ENCODE data around the gene DOK5.

Gene DOK5

DNA sequence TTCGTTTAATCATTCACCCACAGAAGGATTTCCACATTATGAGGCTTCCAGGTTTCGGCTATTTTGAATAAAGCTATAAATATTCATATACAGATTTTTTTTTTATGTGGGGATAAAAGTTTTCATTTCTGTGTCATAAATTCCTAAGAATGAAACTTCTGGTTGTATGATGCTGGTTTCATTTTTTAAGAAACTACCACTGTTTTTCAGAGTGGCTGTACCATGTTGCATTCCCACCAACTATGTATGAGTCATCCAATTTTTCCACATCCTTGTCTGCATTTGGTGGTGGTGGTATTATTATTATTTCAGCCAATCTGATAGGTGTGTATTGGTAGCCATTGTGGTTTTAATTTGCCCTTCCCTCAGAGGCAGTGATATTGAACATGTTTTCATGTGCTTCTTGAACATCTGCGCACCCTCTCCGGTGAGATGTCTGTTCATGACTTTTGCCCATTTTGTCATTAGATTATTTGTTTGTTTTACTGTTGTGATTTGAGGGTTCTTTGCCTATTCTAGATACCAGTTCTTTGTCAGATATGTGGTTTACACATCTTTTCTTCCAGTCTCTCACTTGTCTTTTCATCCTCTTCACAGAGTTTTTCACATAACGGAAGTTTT lies 75.5 kb downstream of the DOK5 start:
- TF ChIP-seq TAF1 (IDR thresholded peaks at IDR 0.05; ENCODE audit: low read depth) (no peak), TEAD4 (IDR thresholded peaks at IDR 0.05) (no peak), CREB1 (IDR thresholded peaks at IDR 0.05; ENCODE audit: low read depth) (no peak), ZBTB7A (IDR thresholded peaks at IDR 0.05; ENCODE audit: low read depth) (no peak), TCF12 (IDR thresholded peaks at IDR 0.05; ENCODE audit: low read depth) (no peak), RAD21 (IDR thresholded peaks at IDR 0.05; ENCODE audit: low read depth) (no peak), CEBPB (IDR thresholded peaks at IDR 0.05) (no peak)
- TF ChIP-seq, protein P1, sequence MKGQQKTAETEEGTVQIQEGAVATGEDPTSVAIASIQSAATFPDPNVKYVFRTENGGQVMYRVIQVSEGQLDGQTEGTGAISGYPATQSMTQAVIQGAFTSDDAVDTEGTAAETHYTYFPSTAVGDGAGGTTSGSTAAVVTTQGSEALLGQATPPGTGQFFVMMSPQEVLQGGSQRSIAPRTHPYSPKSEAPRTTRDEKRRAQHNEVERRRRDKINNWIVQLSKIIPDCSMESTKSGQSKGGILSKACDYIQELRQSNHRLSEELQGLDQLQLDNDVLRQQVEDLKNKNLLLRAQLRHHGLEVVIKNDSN (IDR thresholded peaks at IDR 0.05), result no peak
- TF ChIP-seq, protein P2, sequence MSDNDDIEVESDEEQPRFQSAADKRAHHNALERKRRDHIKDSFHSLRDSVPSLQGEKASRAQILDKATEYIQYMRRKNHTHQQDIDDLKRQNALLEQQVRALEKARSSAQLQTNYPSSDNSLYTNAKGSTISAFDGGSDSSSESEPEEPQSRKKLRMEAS (IDR thresholded peaks at IDR 0.05), result no peak
- TF ChIP-seq, protein P3, sequence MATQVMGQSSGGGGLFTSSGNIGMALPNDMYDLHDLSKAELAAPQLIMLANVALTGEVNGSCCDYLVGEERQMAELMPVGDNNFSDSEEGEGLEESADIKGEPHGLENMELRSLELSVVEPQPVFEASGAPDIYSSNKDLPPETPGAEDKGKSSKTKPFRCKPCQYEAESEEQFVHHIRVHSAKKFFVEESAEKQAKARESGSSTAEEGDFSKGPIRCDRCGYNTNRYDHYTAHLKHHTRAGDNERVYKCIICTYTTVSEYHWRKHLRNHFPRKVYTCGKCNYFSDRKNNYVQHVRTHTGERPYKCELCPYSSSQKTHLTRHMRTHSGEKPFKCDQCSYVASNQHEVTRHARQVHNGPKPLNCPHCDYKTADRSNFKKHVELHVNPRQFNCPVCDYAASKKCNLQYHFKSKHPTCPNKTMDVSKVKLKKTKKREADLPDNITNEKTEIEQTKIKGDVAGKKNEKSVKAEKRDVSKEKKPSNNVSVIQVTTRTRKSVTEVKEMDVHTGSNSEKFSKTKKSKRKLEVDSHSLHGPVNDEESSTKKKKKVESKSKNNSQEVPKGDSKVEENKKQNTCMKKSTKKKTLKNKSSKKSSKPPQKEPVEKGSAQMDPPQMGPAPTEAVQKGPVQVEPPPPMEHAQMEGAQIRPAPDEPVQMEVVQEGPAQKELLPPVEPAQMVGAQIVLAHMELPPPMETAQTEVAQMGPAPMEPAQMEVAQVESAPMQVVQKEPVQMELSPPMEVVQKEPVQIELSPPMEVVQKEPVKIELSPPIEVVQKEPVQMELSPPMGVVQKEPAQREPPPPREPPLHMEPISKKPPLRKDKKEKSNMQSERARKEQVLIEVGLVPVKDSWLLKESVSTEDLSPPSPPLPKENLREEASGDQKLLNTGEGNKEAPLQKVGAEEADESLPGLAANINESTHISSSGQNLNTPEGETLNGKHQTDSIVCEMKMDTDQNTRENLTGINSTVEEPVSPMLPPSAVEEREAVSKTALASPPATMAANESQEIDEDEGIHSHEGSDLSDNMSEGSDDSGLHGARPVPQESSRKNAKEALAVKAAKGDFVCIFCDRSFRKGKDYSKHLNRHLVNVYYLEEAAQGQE (IDR thresholded peaks at IDR 0.05; ENCODE audit: low read depth), result no peak

DNA sequence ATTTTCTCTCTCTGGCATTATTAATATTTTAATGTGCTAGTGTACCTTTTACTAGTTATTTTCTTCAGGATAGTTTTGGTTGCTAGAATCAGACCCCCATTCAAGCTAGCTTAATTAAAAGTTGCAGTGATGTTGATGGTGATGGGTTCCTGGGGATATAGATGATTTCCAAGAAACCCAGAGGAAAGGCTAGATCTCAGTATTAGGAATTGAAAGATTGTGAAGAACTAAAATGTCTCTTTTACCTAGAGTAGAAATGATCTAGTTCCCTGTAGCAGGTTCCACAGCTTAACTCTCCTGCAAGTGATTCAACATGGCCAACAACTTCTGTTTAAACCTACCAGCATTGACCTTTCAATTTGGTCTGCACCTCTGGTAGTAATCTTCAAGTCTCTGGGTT lies 78.6 kb downstream of the DOK5 start:
- TF ChIP-seq RAD21 (IDR thresholded peaks at IDR 0.05; ENCODE audit: low read depth) (no peak), YY1 (IDR thresholded peaks at IDR 0.05; ENCODE audit: low read depth) (no peak), EP300 (IDR thresholded peaks at IDR 0.05; ENCODE audit: borderline replicate concordance) (no peak), ZBTB7A (IDR thresholded peaks at IDR 0.05; ENCODE audit: low read depth) (no peak), NFIC (IDR thresholded peaks at IDR 0.05) (no peak), FOXM1 (IDR thresholded peaks at IDR 0.05; ENCODE audit: borderline replicate concordance, low read depth) (no peak)
- TF ChIP-seq, protein P1 (IDR thresholded peaks at IDR 0.05), result no peak

DNA sequence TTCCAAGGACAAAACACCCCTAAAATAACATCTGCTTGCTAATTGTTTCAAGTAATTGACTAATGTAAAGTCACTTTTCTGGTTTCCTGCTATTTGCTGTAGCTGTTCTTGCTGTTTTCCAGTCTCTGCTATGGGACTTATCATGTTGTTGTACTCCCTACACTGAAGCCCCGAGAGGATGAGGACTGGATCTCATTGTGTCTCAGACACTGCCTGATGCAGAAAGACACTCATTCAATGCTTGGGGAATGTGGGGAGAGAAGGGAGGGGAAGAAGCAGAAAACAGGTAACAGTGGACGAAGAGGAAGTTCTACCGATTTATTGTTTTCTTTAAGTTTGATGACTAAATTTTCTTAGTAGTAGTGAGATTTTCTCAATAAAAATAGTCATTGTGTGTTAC lies 79.8 kb downstream of the DOK5 start:
- TF ChIP-seq, protein P2 (IDR thresholded peaks at IDR 0.05), result no peak
- TF ChIP-seq TAF1 (IDR thresholded peaks at IDR 0.05; ENCODE audit: low read depth), result no peak

DNA sequence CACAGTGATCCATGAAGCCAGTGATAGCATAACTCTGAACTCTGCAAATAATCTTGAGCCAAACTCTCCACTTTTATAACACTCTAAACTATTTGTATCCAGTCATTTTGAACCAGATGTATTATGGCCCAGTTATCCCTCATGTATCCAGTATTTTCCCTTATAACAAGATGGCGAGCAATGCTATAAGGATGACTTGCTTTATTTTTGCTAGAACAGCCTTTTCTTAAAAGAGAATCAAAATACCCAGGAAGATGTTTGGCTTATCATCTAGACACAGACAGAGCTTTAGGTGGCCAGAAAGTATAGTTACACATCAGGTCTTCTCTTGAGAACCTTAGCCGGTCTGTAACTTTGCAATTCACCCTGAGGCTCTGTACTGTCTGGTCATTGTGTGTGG lies 81.0 kb downstream of the DOK5 start:
- TF ChIP-seq, protein P1 (IDR thresholded peaks at IDR 0.05), result no peak
- TF ChIP-seq ZBTB7A (IDR thresholded peaks at IDR 0.05; ENCODE audit: low read depth) (no peak), NFIC (IDR thresholded peaks at IDR 0.05) (no peak), EP300 (IDR thresholded peaks at IDR 0.05; ENCODE audit: borderline replicate concordance) (no peak), TCF12 (IDR thresholded peaks at IDR 0.05; ENCODE audit: low read depth) (no peak), CREB1 (IDR thresholded peaks at IDR 0.05; ENCODE audit: low read depth) (no peak), YY1 (IDR thresholded peaks at IDR 0.05; ENCODE audit: low read depth) (no peak), FOXM1 (IDR thresholded peaks at IDR 0.05; ENCODE audit: borderline replicate concordance, low read depth) (no peak), RAD21 (IDR thresholded peaks at IDR 0.05; ENCODE audit: low read depth) (no peak), CEBPB (IDR thresholded peaks at IDR 0.05) (no peak), TEAD4 (IDR thresholded peaks at IDR 0.05) (no peak), TAF1 (IDR thresholded peaks at IDR 0.05; ENCODE audit: low read depth) (no peak)
- TF ChIP-seq, protein P3 (IDR thresholded peaks at IDR 0.05; ENCODE audit: low read depth), result no peak
- TF ChIP-seq, protein P2 (IDR thresholded peaks at IDR 0.05), result no peak

DNA sequence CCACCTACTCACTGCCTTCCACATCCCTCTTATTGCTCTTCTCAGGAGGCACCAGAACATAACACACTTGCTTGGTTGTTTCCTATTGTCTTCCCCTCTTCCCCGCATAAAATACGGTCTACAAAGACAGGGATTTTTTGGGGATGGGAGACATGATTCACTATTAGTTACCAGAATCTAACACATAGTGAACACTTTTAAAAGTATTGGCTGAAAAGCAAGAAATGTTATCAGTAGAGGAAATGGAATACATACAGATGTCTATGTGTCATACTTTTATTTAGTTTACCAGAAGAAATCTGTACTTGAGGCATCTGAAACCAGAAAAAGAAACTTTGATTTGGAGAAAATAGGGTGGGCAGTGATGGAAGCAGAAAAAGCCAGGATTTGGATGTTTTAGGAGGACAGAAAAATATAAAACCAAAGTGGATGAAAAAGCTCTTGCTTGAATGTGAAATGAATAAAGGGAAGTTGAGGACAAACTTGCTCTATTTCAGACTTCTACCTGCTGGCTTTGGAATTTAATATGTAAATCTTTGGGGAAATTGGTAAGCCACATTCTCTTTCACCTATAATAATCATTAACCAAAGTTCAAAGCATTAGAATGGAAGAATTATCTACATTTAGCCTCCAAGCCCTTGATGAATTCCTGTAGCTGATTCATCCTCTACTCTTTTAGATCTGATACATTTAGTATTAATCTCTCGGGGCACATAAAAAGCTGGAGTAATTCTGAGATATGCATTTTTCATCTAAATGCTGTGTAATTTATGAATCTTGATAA lies 82.6 kb downstream of the DOK5 start:
- no peak for TF ChIP-seq YY1 (IDR thresholded peaks at IDR 0.05; ENCODE audit: low read depth)
- TF ChIP-seq, protein P1 (IDR thresholded peaks at IDR 0.05), result no peak
